ENCODE measurements around the gene OR11G2.
"Not testable (repeated sequence)": the region's sequence is repeated elsewhere in the genome, so short reads cannot be mapped to it uniquely, and the experiment has no call there.

The OR11G2 gene

GRCh38 chr14:20167091-20167490 lies 23.6 kb upstream of the OR11G2 start:
- H3K4me3 ChIP-seq (ENCODE audit: low read length, poor library complexity, severe bottlenecking): no peak overlapping the region
- no peaks in the 10 kb centered on the region for H4K20me1 ChIP-seq (ENCODE audit: insufficient read depth, low read length, poor library complexity, severe bottlenecking)
- no peak overlapping the region for H3K4me2 ChIP-seq (ENCODE audit: low read depth, low read length, poor library complexity, severe bottlenecking)
- TF ChIP-seq CTCF (conservative IDR thresholded peaks at IDR 0.05; ENCODE audit: low read length) (no peak), EZH2phosphoT487 (IDR thresholded peaks at IDR 0.05; ENCODE audit: borderline replicate concordance) (no peak)
- no peaks in the 10 kb centered on the region for H3K4me1 ChIP-seq (ENCODE audit: insufficient read depth, low read length, poor library complexity, severe bottlenecking)
- no peaks in the 10 kb centered on the region for H3K9me2 ChIP-seq (replicated peaks; ENCODE audit: low read depth, low read length)
- no peak overlapping the region for H2AFZ ChIP-seq (ENCODE audit: low read length)
- H3K36me3 ChIP-seq (ENCODE audit: insufficient read depth, low read length): no peaks in the 10 kb centered on the region
- H3K9me3 ChIP-seq (ENCODE audit: insufficient read depth, low read depth, low read length): no peaks in the 10 kb centered on the region; the same call in 1 of the 2 replicates
- no peak overlapping the region for H3K9ac ChIP-seq (ENCODE audit: low read depth, low read length, poor library complexity, severe bottlenecking)
- H3K27me3 ChIP-seq (ENCODE audit: insufficient read depth, low read length, poor library complexity, severe bottlenecking): no peaks in the 10 kb centered on the region
- no peaks in the 10 kb centered on the region for H3K79me2 ChIP-seq (ENCODE audit: insufficient read depth, low read length)
- H3F3A ChIP-seq (ENCODE audit: low read depth): no peaks in the 10 kb centered on the region

GRCh38 chr14:20169852-20170251 lies 20.8 kb upstream of the OR11G2 start:
- not testable (repeated sequence) for H3K27me3 ChIP-seq (ENCODE audit: insufficient read depth, low read length, poor library complexity, severe bottlenecking); H3K9me2 ChIP-seq (replicated peaks; ENCODE audit: low read depth, low read length); H4K20me1 ChIP-seq (ENCODE audit: insufficient read depth, low read length, poor library complexity, severe bottlenecking); H3K4me3 ChIP-seq (ENCODE audit: low read length, poor library complexity, severe bottlenecking); H3K79me2 ChIP-seq (ENCODE audit: insufficient read depth, low read length); H3K9me3 ChIP-seq (ENCODE audit: insufficient read depth, low read depth, low read length); H3F3A ChIP-seq (ENCODE audit: low read depth); H3K4me1 ChIP-seq (ENCODE audit: insufficient read depth, low read length, poor library complexity, severe bottlenecking); H3K4me2 ChIP-seq (ENCODE audit: low read depth, low read length, poor library complexity, severe bottlenecking); H3K36me3 ChIP-seq (ENCODE audit: insufficient read depth, low read length); H2AFZ ChIP-seq (ENCODE audit: low read length); H3K9ac ChIP-seq (ENCODE audit: low read depth, low read length, poor library complexity, severe bottlenecking)

- H2AFZ ChIP-seq (ENCODE audit: low read length); H3K4me2 ChIP-seq (ENCODE audit: low read depth, low read length, poor library complexity, severe bottlenecking); H3K4me1 ChIP-seq (ENCODE audit: insufficient read depth, low read length, poor library complexity, severe bottlenecking); H3K9me3 ChIP-seq (ENCODE audit: insufficient read depth, low read depth, low read length); H3K36me3 ChIP-seq (ENCODE audit: insufficient read depth, low read length); H3K27me3 ChIP-seq (ENCODE audit: insufficient read depth, low read length, poor library complexity, severe bottlenecking); H3K9me2 ChIP-seq (replicated peaks; ENCODE audit: low read depth, low read length); H3K4me3 ChIP-seq (ENCODE audit: low read length, poor library complexity, severe bottlenecking); H4K20me1 ChIP-seq (ENCODE audit: insufficient read depth, low read length, poor library complexity, severe bottlenecking); H3F3A ChIP-seq (ENCODE audit: low read depth); H3K9ac ChIP-seq (ENCODE audit: low read depth, low read length, poor library complexity, severe bottlenecking); H3K79me2 ChIP-seq (ENCODE audit: insufficient read depth, low read length): not testable (repeated sequence)
Observed at GRCh38 chr14:20174205-20174604, 16.5 kb upstream of the OR11G2 start.

GRCh38 chr14:20176330-20176729 lies 14.4 kb upstream of the OR11G2 start:
- Histone ChIP-seq H3K4me1 (ENCODE audit: insufficient read depth, low read length, poor library complexity, severe bottlenecking) (no peaks in the 10 kb centered on the region), H3K79me2 (ENCODE audit: insufficient read depth, low read length) (no peaks in the 10 kb centered on the region), H3K9me2 (replicated peaks; ENCODE audit: low read depth, low read length) (no peaks in the 10 kb centered on the region), H3K9ac (ENCODE audit: low read depth, low read length, poor library complexity, severe bottlenecking) (no peak overlapping the region), H3K4me2 (ENCODE audit: low read depth, low read length, poor library complexity, severe bottlenecking) (no peak overlapping the region), H2AFZ (ENCODE audit: low read length) (no peak overlapping the region), H3K36me3 (ENCODE audit: insufficient read depth, low read length) (no peaks in the 10 kb centered on the region), H3K9me3 (ENCODE audit: insufficient read depth, low read depth, low read length) (no peaks in the 10 kb centered on the region), H4K20me1 (ENCODE audit: insufficient read depth, low read length, poor library complexity, severe bottlenecking) (no peaks in the 10 kb centered on the region), H3K27me3 (ENCODE audit: insufficient read depth, low read length, poor library complexity, severe bottlenecking) (no peaks in the 10 kb centered on the region), H3K4me3 (ENCODE audit: low read length, poor library complexity, severe bottlenecking) (no peak overlapping the region), H3F3A (ENCODE audit: low read depth) (no peaks in the 10 kb centered on the region)
- TF ChIP-seq CTCF (conservative IDR thresholded peaks at IDR 0.05; ENCODE audit: low read length) (no peak), EZH2phosphoT487 (IDR thresholded peaks at IDR 0.05; ENCODE audit: borderline replicate concordance) (no peak)

Measured in Loucy (cell line).